ENCODE measurements around the gene MYLK.

MYLK gene

DNA sequence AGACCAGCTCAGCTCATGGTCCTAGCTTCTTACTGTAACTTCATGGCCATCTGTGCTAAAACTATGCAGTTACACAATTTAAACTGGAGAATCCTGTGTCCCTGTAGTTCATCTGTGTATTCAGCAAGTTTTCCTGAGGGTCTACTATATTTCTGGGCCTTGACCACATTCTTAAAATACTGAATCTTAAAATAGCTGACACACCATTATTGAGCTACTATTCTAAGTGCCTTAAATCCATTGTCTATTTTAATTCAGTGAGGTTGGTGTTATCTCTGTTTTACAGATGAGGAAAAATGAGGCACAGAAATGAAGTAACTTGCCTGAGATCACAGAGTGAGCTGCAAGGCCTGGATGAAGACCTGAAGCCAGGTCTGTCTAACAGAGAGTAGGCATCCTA, 22.0 kb downstream of the MYLK start:
- H3K27me3 Mint-ChIP-seq = peaks cover 5% of the 10 kb centered on the region
- H3K27ac Mint-ChIP-seq = no peak overlapping the region
- no peaks in the 10 kb centered on the region for H3K9me3 Mint-ChIP-seq
- H3K4me1 Mint-ChIP-seq = no peaks in the 10 kb centered on the region
- CTCF ChIA-PET = interaction anchor here (0.5 kb wide), 1 partner anchor 10 kb away, joined by 3 read pairs; no protein-coding TSS in a partner anchor
- H3K36me3 Mint-ChIP-seq = no peaks in the 10 kb centered on the region
- no peak overlapping the region for H3K4me3 Mint-ChIP-seq
- DNase-seq = no peak

- Mint-ChIP-seq H3K4me1 (no peaks in the 10 kb centered on the region), H3K27ac (no peak overlapping the region), H3K9me3 (no peaks in the 10 kb centered on the region), H3K27me3 (peaks cover 5% of the 10 kb centered on the region), H3K4me3 (no peak overlapping the region), H3K36me3 (no peaks in the 10 kb centered on the region)
- no peak for DNase-seq
- CTCF ChIA-PET = no interaction called here
These were observed 22.9 kb downstream of the MYLK start for GRCh38 chr3:123861081-123861836.

GRCh38 chr3:123859177-123859576, 25.0 kb downstream of the MYLK start:
- Mint-ChIP-seq H3K9me3 (no peaks in the 10 kb centered on the region), H3K36me3 (no peaks in the 10 kb centered on the region), H3K4me1 (no peaks in the 10 kb centered on the region), H3K27me3 (no peaks in the 10 kb centered on the region), H3K27ac (no peak overlapping the region), H3K4me3 (no peak overlapping the region)
- no peak for DNase-seq
- CTCF ChIA-PET = no interaction called here

- CTCF ChIA-PET = no interaction called here
- Mint-ChIP-seq H3K4me3 (no peak overlapping the region), H3K27ac (no peak overlapping the region), H3K27me3 (no peaks in the 10 kb centered on the region), H3K4me1 (no peaks in the 10 kb centered on the region), H3K36me3 (no peaks in the 10 kb centered on the region), H3K9me3 (peaks cover 4% of the 10 kb centered on the region)
- no peak for DNase-seq
These were observed 29.2 kb downstream of the MYLK start for GRCh38 chr3:123854905-123855304.

GRCh38 chr3:123853686-123854372, 30.3 kb downstream of the MYLK start:
- Mint-ChIP-seq H3K36me3 (no peaks in the 10 kb centered on the region), H3K27ac (no peak overlapping the region), H3K9me3 (peaks cover 11% of the 10 kb centered on the region), H3K4me1 (no peaks in the 10 kb centered on the region), H3K4me3 (no peak overlapping the region), H3K27me3 (no peaks in the 10 kb centered on the region)
- CTCF ChIA-PET = no interaction called here
- DNase-seq = no peak

- Mint-ChIP-seq H3K27ac (no peak overlapping the region), H3K36me3 (no peaks in the 10 kb centered on the region), H3K4me3 (no peak overlapping the region), H3K4me1 (no peaks in the 10 kb centered on the region), H3K27me3 (peaks cover 4% of the 10 kb centered on the region), H3K9me3 (peaks cover 18% of the 10 kb centered on the region)
- no peak for DNase-seq
- CTCF ChIA-PET = no interaction called here
These were observed 36.9 kb downstream of the MYLK start for GRCh38 chr3:123847209-123847608.

- Mint-ChIP-seq H3K36me3 (no peaks in the 10 kb centered on the region), H3K27me3 (peaks cover 4% of the 10 kb centered on the region), H3K9me3 (peaks cover 6% of the 10 kb centered on the region), H3K4me1 (no peaks in the 10 kb centered on the region), H3K4me3 (no peak overlapping the region), H3K27ac (no peak overlapping the region)
- CTCF ChIA-PET = no interaction called here
- no peak for DNase-seq
These were observed 40.5 kb downstream of the MYLK start for GRCh38 chr3:123843668-123844067.

- H3K27me3 Mint-ChIP-seq = peaks cover 4% of the 10 kb centered on the region
- H3K9me3 Mint-ChIP-seq = peaks cover 2% of the 10 kb centered on the region
- H3K4me1 Mint-ChIP-seq = no peaks in the 10 kb centered on the region
- CTCF ChIA-PET = no interaction called here
- no peak overlapping the region for H3K4me3 Mint-ChIP-seq
- DNase-seq = no peak
- H3K27ac Mint-ChIP-seq = no peak overlapping the region
- no peaks in the 10 kb centered on the region for H3K36me3 Mint-ChIP-seq
These were observed 41.4 kb downstream of the MYLK start for GRCh38 chr3:123842711-123843110.

DNA sequence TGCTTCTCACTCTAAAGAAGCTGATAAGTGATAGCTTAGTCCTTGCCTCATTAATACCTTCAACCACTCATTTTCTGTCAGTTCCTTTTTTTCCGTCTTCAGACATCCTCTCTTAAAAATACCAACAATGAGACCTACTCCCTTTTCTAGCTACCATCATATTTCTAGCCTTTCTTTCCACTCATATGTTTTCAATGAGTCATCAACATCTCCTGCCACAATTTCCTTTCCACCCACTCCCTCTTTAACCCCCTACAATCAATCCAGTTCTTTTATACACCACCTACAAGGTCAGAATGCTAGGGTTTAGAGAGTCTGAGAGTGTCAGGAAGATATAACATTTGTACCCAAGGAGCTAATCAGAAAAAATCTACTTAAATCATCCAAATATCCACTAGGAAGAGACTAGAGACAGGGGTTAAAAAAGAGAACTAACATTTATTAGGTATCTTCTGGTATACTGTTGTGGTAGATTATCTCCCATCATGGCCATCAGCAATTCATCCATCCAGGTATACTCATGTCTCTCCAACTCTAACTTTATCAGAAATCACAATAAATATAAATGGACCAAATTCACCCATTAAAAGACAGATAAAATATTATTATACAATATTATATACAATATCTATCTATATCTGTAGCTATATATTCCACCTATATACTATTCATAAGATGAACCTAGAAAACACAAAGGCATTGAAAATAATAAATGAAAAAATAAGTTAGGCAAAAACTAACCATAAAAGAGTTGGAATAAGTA, 42.5 kb downstream of the MYLK start:
- no peak overlapping the region for H3K27ac Mint-ChIP-seq
- no peaks in the 10 kb centered on the region for H3K4me1 Mint-ChIP-seq
- H3K36me3 Mint-ChIP-seq = no peaks in the 10 kb centered on the region
- peaks cover 4% of the 10 kb centered on the region for H3K27me3 Mint-ChIP-seq
- H3K9me3 Mint-ChIP-seq = no peaks in the 10 kb centered on the region
- CTCF ChIA-PET = no interaction called here
- no peak for DNase-seq
- H3K4me3 Mint-ChIP-seq = no peak overlapping the region

- CTCF ChIA-PET = no interaction called here
- no peak overlapping the region for H3K27ac Mint-ChIP-seq
- H3K4me3 Mint-ChIP-seq = no peak overlapping the region
- no peaks in the 10 kb centered on the region for H3K4me1 Mint-ChIP-seq
- H3K9me3 Mint-ChIP-seq = no peaks in the 10 kb centered on the region
- no peak for DNase-seq
- peaks cover 4% of the 10 kb centered on the region for H3K27me3 Mint-ChIP-seq
- H3K36me3 Mint-ChIP-seq = no peaks in the 10 kb centered on the region
These were observed 43.2 kb downstream of the MYLK start for GRCh38 chr3:123840961-123841360.

GRCh38 chr3:123837858-123838257, 46.3 kb downstream of the MYLK start:
- CTCF ChIA-PET = no interaction called here
- no peak for DNase-seq
- H3K27me3 Mint-ChIP-seq = no peaks in the 10 kb centered on the region
- H3K9me3 Mint-ChIP-seq = no peaks in the 10 kb centered on the region
- no peak overlapping the region for H3K27ac Mint-ChIP-seq
- H3K4me3 Mint-ChIP-seq = no peak overlapping the region
- no peaks in the 10 kb centered on the region for H3K36me3 Mint-ChIP-seq
- no peaks in the 10 kb centered on the region for H3K4me1 Mint-ChIP-seq

- H3K4me3 Mint-ChIP-seq = no peak overlapping the region
- CTCF ChIA-PET = no interaction called here
- H3K4me1 Mint-ChIP-seq = no peaks in the 10 kb centered on the region
- peaks cover 7% of the 10 kb centered on the region for H3K27me3 Mint-ChIP-seq
- no peak overlapping the region for H3K27ac Mint-ChIP-seq
- no peaks in the 10 kb centered on the region for H3K9me3 Mint-ChIP-seq
- no peaks in the 10 kb centered on the region for H3K36me3 Mint-ChIP-seq
- no peak for DNase-seq
These were observed 49.5 kb downstream of the MYLK start for GRCh38 chr3:123834631-123835030.

DNA sequence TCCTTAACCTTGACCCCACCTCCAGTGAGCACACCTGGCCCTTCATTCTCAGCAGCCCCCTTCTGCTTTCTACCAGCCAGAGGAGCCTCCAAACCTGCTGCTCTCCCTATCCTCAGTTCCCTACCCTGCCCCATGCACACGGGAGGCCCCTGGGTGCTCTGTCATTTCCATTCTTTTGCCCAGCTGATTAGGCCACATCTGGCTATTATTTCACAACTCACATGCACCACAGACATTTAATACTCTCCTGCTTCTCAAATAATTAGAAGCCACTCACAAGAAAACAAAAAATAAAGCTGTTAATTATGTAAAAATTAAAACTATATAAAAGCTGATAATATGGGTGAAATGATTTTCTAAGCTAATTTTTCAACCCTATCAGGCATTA, 50.7 kb downstream of the MYLK start:
- Mint-ChIP-seq H3K27ac (no peak overlapping the region), H3K36me3 (no peaks in the 10 kb centered on the region), H3K9me3 (peaks cover 2% of the 10 kb centered on the region), H3K27me3 (peaks cover 7% of the 10 kb centered on the region), H3K4me3 (no peak overlapping the region), H3K4me1 (no peaks in the 10 kb centered on the region)
- CTCF ChIA-PET = interaction anchor here (0.6 to 0.7 kb wide), 2 partner anchors 17 to 93 kb away, joined by 3 read pairs; no protein-coding TSS in a partner anchor
- no peak for DNase-seq

- H3K36me3 Mint-ChIP-seq = no peaks in the 10 kb centered on the region
- peaks cover 2% of the 10 kb centered on the region for H3K9me3 Mint-ChIP-seq
- H3K27ac Mint-ChIP-seq = no peak overlapping the region
- no peak for DNase-seq
- no peaks in the 10 kb centered on the region for H3K4me1 Mint-ChIP-seq
- peaks cover 7% of the 10 kb centered on the region for H3K27me3 Mint-ChIP-seq
- CTCF ChIA-PET = interaction anchor here (0.7 to 0.9 kb wide), 2 partner anchors 17 to 47 kb away, joined by 3 read pairs; no protein-coding TSS in a partner anchor
- no peak overlapping the region for H3K4me3 Mint-ChIP-seq
These were observed 51.3 kb downstream of the MYLK start for GRCh38 chr3:123832692-123833397.
